ENCODE measurements around the gene EBF4. TPM values are rescaled to one million over a fixed set of nuclear protein-coding genes. Genes with fewer than 3 reads are reported as not detected.

Gene EBF4
- total RNA-seq, 1 experiment from 2014 or later = 11.4 TPM

DNA sequence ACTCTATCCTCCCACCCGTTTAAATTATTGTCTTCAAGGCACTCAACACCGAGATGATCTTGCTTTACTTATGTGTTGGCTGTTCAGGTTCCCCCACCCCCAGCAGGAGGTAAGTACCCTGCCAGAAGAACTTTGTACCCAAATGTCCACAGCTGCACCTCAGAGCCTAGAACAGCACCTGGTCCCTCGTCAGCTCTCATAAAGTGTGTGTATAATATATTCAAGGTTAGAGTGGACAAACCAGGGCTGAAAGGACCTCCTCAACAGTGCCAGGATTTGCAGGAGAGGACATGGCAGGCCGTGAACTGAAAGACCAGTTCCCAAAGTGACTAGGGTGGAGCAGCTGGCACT, 113.7 kb downstream of the EBF4 start (continued):
- TF ChIP-seq ZFX (IDR thresholded peaks at IDR 0.05) = no peak

DNA sequence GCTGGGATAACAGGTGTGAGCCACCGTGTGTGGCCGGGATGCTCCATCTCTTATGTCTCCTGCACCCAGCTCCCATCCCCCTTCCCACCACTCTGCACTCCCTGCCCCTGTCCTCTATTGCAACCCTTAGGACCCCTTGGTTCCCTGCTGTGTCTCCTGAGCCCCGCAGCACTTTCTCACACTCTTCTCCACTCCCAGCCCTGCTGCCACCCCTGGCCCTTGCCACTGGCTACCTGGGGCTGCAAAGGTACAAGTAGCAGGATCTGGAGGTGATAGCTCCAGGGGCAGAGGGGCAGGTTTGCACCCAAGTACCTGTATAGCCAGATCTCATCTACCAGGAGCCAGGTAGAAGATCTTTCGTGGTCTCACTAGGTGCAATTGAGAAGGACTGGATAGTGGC, 114.4 kb downstream of the EBF4 start:
- Histone ChIP-seq H4K20me1 (ENCODE audit: insufficient read depth) (no peaks in the 10 kb centered on the region), H3K79me2 (ENCODE audit: insufficient read depth, low read length) (no peaks in the 10 kb centered on the region), H3K4me3 (replicated peaks in 1 of 2; ENCODE audit: low read depth in 1 of 2, low read length in 2 of 2) (no peak overlapping the region), H3K27me3 (ENCODE audit: insufficient read depth, low read length) (peaks cover 4% of the 10 kb centered on the region; the same call in 1 of the 2 replicates), H3K9me3 (ENCODE audit: control insufficient read depth in 1 of 2, insufficient read depth in 1 of 2, low read depth in 1 of 2, low read length in 2 of 2) (0 out of 4 replicates have a peak, but pooled peaks cover 0 to 4% of the 10 kb centered on the region in 2 experiments), H3K27ac (ENCODE audit: low read depth, low read length) (no peak overlapping the region), H3K36me3 (ENCODE audit: control insufficient read depth in 1 of 2, insufficient read depth in 2 of 2, low read length in 2 of 2) (no peaks in the 10 kb centered on the region), H3K9ac (ENCODE audit: low read length) (no peak overlapping the region), H3K4me1 (ENCODE audit: control insufficient read depth in 1 of 2, insufficient read depth in 2 of 2, low read length in 2 of 2) (peaks cover 3 to 5% of the 10 kb centered on the region in 2 experiments; a peak in 2 of 4 replicates), H3K9me2 (ENCODE audit: insufficient read depth) (no peaks in the 10 kb centered on the region), H3K4me2 (ENCODE audit: low read length) (no peak overlapping the region), H2AFZ (ENCODE audit: low read depth, low read length, poor library complexity, severe bottlenecking) (no peak overlapping the region)
- ATAC-seq (no peak), DNase-seq (ENCODE audit: low read depth, low spot score) (no peak)
- POLR2A ChIA-PET = no interaction called here
- no peak for TF ChIP-seq CBX3 (IDR thresholded peaks at IDR 0.05; ENCODE audit: low read depth)
- TF ChIP-seq ELF1 (IDR thresholded peaks at IDR 0.05; ENCODE audit: borderline replicate concordance, low read depth) = no peak
- TF ChIP-seq, protein P1, sequence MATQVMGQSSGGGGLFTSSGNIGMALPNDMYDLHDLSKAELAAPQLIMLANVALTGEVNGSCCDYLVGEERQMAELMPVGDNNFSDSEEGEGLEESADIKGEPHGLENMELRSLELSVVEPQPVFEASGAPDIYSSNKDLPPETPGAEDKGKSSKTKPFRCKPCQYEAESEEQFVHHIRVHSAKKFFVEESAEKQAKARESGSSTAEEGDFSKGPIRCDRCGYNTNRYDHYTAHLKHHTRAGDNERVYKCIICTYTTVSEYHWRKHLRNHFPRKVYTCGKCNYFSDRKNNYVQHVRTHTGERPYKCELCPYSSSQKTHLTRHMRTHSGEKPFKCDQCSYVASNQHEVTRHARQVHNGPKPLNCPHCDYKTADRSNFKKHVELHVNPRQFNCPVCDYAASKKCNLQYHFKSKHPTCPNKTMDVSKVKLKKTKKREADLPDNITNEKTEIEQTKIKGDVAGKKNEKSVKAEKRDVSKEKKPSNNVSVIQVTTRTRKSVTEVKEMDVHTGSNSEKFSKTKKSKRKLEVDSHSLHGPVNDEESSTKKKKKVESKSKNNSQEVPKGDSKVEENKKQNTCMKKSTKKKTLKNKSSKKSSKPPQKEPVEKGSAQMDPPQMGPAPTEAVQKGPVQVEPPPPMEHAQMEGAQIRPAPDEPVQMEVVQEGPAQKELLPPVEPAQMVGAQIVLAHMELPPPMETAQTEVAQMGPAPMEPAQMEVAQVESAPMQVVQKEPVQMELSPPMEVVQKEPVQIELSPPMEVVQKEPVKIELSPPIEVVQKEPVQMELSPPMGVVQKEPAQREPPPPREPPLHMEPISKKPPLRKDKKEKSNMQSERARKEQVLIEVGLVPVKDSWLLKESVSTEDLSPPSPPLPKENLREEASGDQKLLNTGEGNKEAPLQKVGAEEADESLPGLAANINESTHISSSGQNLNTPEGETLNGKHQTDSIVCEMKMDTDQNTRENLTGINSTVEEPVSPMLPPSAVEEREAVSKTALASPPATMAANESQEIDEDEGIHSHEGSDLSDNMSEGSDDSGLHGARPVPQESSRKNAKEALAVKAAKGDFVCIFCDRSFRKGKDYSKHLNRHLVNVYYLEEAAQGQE (IDR thresholded peaks at IDR 0.05; ENCODE audit: low read depth) = no peak
- TF ChIP-seq SRF (IDR thresholded peaks at IDR 0.05; ENCODE audit: low read depth) = no peak
- no peak for TF ChIP-seq SP1 (IDR thresholded peaks at IDR 0.05; ENCODE audit: low read depth)
- no peak for TF ChIP-seq EGR1 (IDR thresholded peaks at IDR 0.05; ENCODE audit: low read depth)
- no peak for TF ChIP-seq JUND (IDR thresholded peaks at IDR 0.05)
- TF ChIP-seq ZBTB33 (IDR thresholded peaks at IDR 0.05; ENCODE audit: extremely low read depth, insufficient replicate concordance, low read length) = no peak
- no peak for TF ChIP-seq SIN3A (IDR thresholded peaks at IDR 0.05; ENCODE audit: low read depth)
- no peak for TF ChIP-seq CEBPB (IDR thresholded peaks at IDR 0.05; ENCODE audit: low read depth)
- no peak for TF ChIP-seq TCF7L2 (IDR thresholded peaks at IDR 0.05; ENCODE audit: borderline replicate concordance, extremely low read depth, insufficient read depth, insufficient read length)
- TF ChIP-seq EZH2 (IDR thresholded peaks at IDR 0.05) = no peak
- no peak for TF ChIP-seq CTCF (IDR thresholded peaks at IDR 0.05 in 2 of 3, conservative IDR thresholded peaks at IDR 0.05 in 1 of 3; ENCODE audit: borderline replicate concordance in 1 of 3, insufficient read depth in 1 of 3, low read depth in 2 of 3, low read length in 2 of 3)
- TF ChIP-seq, protein P2, sequence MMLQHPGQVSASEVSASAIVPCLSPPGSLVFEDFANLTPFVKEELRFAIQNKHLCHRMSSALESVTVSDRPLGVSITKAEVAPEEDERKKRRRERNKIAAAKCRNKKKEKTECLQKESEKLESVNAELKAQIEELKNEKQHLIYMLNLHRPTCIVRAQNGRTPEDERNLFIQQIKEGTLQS (IDR thresholded peaks at IDR 0.05) = no peak
- no peak for TF ChIP-seq YY1 (IDR thresholded peaks at IDR 0.05; ENCODE audit: extremely low read depth, insufficient replicate concordance, low read depth, low read length)
- CTCF ChIA-PET = no interaction called here
- RAD21 ChIA-PET (ENCODE audit: low non-redundant PET in 1 of 2, low total read pairs in 2 of 2, uncharacterized antibody in 2 of 2, unreplicated experiment in 2 of 2) = no interaction called here
- intact Hi-C loops (cut with micrococcal nuclease) = no loop called here
- no TSS peak for BruUV-seq (replicated peaks)
